ENCODE data around the gene AQP2.

GRCh38 chr12:49970658-49971057, 20.1 kb downstream of the AQP2 start:
- TF ChIP-seq, protein P1, sequence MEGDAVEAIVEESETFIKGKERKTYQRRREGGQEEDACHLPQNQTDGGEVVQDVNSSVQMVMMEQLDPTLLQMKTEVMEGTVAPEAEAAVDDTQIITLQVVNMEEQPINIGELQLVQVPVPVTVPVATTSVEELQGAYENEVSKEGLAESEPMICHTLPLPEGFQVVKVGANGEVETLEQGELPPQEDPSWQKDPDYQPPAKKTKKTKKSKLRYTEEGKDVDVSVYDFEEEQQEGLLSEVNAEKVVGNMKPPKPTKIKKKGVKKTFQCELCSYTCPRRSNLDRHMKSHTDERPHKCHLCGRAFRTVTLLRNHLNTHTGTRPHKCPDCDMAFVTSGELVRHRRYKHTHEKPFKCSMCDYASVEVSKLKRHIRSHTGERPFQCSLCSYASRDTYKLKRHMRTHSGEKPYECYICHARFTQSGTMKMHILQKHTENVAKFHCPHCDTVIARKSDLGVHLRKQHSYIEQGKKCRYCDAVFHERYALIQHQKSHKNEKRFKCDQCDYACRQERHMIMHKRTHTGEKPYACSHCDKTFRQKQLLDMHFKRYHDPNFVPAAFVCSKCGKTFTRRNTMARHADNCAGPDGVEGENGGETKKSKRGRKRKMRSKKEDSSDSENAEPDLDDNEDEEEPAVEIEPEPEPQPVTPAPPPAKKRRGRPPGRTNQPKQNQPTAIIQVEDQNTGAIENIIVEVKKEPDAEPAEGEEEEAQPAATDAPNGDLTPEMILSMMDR (conservative IDR thresholded peaks at IDR 0.05; ENCODE audit: low read length) = no peak
- no peak for TF ChIP-seq EZH2phosphoT487 (IDR thresholded peaks at IDR 0.05; ENCODE audit: borderline replicate concordance)
